Peyer's patch (tissue), 4 donors: ENCODE data around the gene CLEC2D. TPM values are rescaled to one million over a fixed set of nuclear protein-coding genes. Genes with fewer than 3 reads are reported as not detected.
"Not testable (repeated sequence)": the region's sequence is repeated elsewhere in the genome, so short reads cannot be mapped to it uniquely, and the experiment has no call there.

Experiments used
- DNase-seq, 3 donors: peaks; one replicate each; pipeline ENCODE4 v3.0.0-alpha.2; 2017 to 2019
- H3K27ac ChIP-seq, 4 donors: fragments of 200-600 bp; sonication (generic); one replicate each; pipeline ENCODE4 v1.5.1; 2016 to 2019
- H3K27me3 ChIP-seq, 2 donors: fragments of 200-600 bp; sonication (generic); one replicate each; pipeline ENCODE4 v1.5.1; 2019
- H3K36me3 ChIP-seq, 3 donors: fragments of 200-600 bp; sonication (generic); one replicate each; pipeline ENCODE4 v1.5.1; 2016 to 2019
- H3K4me1 ChIP-seq, 4 donors: fragments of 200-600 bp; sonication (generic); one replicate each; pipeline ENCODE4 v1.5.1; 2016 to 2019
- H3K4me3 ChIP-seq, 4 donors: fragments of 200-600 bp; sonication (generic); 1 replicate in 3 of 4; 2 replicates in 1 of 4; pipeline ENCODE4 v1.5.1; 2016 to 2019; ENCODE audit warnings: mild to moderate bottlenecking in 1 of 4
- H3K9me3 ChIP-seq, 4 donors: fragments of 200-600 bp; sonication (generic); one replicate each; pipeline ENCODE4 v1.5.1; 2016 to 2019; ENCODE audit warnings: mild to moderate bottlenecking in 1 of 4
- POLR2A ChIP-seq, 2 donors: fragments of 450-650 bp; IDR thresholded peaks; one replicate each; pipeline ENCODE4 v1.5.1; 2017; ENCODE audit warnings: antibody characterized with exemption in 2 of 2, mild to moderate bottlenecking in 2 of 2, moderate library complexity in 2 of 2
- total RNA-seq, 4 donors: library from RNA; depleted of rRNA; stranded (reverse); fragments of >200 nt; gene quantifications; one replicate each; pipeline ENCODE4 v1.1.0, GENCODE V29; 2016
- TF ChIP-seq, protein P1 (sequence below), 6 experiments: fragments of 450-650 bp in 4 of 6; fragments of 200-600 bp in 2 of 6; sonication (generic) in 1 of 6; IDR thresholded peaks; one replicate each; pipeline ENCODE4 v1.5.1; 2017 to 2019; ENCODE audit warnings: antibody characterized with exemption in 6 of 6, mild to moderate bottlenecking in 3 of 6, moderate library complexity in 1 of 6

CLEC2D gene
- total RNA-seq, 4 donors from 2014 or later, result 6.4 to 140 (median 12.1) TPM

GRCh38 chr12:9692909-9693308, 23.4 kb downstream of the CLEC2D start:
- Histone ChIP-seq H3K36me3 (peaks cover 0 to 39% (median 0%) of the 10 kb centered on the region in 3 donors), H3K4me1 (no peaks in the 10 kb centered on the region), H3K4me3 (no peak overlapping the region), H3K27ac (no peak overlapping the region), H3K9me3 (no peaks in the 10 kb centered on the region), H3K27me3 (no peaks in the 10 kb centered on the region)
- TF ChIP-seq POLR2A (IDR thresholded peaks at IDR 0.05), result no peak
- TF ChIP-seq, protein P1, sequence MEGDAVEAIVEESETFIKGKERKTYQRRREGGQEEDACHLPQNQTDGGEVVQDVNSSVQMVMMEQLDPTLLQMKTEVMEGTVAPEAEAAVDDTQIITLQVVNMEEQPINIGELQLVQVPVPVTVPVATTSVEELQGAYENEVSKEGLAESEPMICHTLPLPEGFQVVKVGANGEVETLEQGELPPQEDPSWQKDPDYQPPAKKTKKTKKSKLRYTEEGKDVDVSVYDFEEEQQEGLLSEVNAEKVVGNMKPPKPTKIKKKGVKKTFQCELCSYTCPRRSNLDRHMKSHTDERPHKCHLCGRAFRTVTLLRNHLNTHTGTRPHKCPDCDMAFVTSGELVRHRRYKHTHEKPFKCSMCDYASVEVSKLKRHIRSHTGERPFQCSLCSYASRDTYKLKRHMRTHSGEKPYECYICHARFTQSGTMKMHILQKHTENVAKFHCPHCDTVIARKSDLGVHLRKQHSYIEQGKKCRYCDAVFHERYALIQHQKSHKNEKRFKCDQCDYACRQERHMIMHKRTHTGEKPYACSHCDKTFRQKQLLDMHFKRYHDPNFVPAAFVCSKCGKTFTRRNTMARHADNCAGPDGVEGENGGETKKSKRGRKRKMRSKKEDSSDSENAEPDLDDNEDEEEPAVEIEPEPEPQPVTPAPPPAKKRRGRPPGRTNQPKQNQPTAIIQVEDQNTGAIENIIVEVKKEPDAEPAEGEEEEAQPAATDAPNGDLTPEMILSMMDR (IDR thresholded peaks at IDR 0.05), result no peak
- no peak for DNase-seq

DNA sequence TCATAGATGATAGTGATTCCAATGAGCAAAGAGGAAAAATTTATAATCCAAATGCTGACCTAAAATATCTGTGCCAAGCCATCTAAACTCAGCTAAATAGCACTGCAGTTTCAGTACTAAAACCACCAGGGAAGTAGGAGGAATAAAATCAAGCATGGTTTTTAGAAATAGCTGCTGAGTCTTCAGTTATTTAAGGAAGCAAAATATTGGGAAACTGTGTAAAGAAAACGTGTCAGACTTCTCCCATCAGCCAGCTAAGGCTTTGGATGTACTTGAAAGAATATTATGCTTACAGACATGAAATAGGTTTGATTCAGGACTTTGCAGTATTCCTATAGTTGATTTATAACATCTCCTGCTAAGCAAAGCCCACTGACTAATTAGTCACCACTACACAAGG, 24.7 kb downstream of the CLEC2D start:
- Histone ChIP-seq H3K4me1 (no peaks in the 10 kb centered on the region), H3K27me3 (no peaks in the 10 kb centered on the region), H3K9me3 (no peaks in the 10 kb centered on the region), H3K36me3 (peaks cover 0 to 26% (median 0%) of the 10 kb centered on the region in 3 donors), H3K27ac (no peak overlapping the region), H3K4me3 (no peak overlapping the region)
- no peak for DNase-seq
- no peak for TF ChIP-seq POLR2A (IDR thresholded peaks at IDR 0.05)
- TF ChIP-seq, protein P1 (IDR thresholded peaks at IDR 0.05), result no peak

DNA sequence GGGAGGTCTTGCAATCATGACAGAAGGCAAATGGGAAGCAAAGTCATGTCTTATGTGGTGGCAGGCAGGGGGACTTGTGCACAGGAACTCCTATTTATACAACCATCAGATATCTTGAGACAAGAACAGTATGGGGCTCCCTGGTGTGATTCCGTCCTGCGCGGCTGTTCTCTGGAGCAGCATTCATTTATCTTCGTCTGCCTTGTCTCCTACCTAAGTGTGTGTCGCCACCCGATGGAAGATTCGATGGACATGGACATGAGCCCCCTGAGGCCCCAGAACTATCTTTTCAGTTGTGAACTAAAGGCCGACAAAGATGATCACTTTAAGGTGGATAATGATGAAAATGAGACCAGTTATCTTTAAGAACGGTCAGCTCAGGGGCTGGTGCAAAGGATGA, 25.6 kb downstream of the CLEC2D start:
- not testable (repeated sequence) for H3K27ac ChIP-seq, DNase-seq, H3K4me1 ChIP-seq, H3K9me3 ChIP-seq, H3K27me3 ChIP-seq, H3K4me3 ChIP-seq
- H3K36me3 ChIP-seq, result peaks cover 0 to 17% (median 0%) of the 10 kb centered on the region in 3 donors

DNA sequence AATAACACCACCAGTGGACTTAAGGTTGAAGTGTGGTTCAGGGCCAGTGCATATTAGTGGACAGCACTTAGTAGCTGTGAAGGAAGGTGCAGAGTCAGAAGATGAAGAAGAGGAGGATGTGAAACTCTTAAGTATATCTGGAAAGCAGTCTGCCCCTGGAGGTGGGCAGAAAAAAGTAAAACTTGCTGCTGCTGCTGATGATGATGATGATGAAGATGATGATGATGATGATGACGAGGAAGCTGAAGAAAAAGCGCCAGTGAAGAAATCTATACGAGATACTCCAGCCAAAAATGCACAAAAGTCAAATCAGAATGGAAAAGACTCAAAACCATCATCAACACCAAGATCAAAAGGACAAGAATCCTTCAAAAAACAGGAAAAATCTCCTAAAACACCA, 26.1 kb downstream of the CLEC2D start:
- not testable (repeated sequence) for H3K4me1 ChIP-seq, H3K27me3 ChIP-seq, DNase-seq, H3K27ac ChIP-seq, H3K4me3 ChIP-seq, H3K9me3 ChIP-seq
- H3K36me3 ChIP-seq, result peaks cover 0 to 16% (median 0%) of the 10 kb centered on the region in 3 donors

GRCh38 chr12:9697619-9698018, 28.1 kb downstream of the CLEC2D start:
- H3K27ac ChIP-seq, result no peak overlapping the region
- no peaks in the 10 kb centered on the region for H3K9me3 ChIP-seq
- peaks cover 0 to 15% (median 0%) of the 10 kb centered on the region in 3 donors for H3K36me3 ChIP-seq
- H3K4me1 ChIP-seq, result peaks cover 0 to 8% (median 0%) of the 10 kb centered on the region in 4 donors
- no peak overlapping the region for H3K4me3 ChIP-seq
- no peak for TF ChIP-seq POLR2A (IDR thresholded peaks at IDR 0.05)
- DNase-seq, result no peak
- H3K27me3 ChIP-seq, result no peaks in the 10 kb centered on the region

GRCh38 chr12:9698681-9699080, 29.2 kb downstream of the CLEC2D start:
- Histone ChIP-seq H3K9me3 (no peaks in the 10 kb centered on the region), H3K27me3 (no peaks in the 10 kb centered on the region), H3K4me1 (peaks cover 0 to 8% (median 0%) of the 10 kb centered on the region in 4 donors), H3K27ac (no peak overlapping the region), H3K4me3 (no peak overlapping the region), H3K36me3 (peaks cover 0 to 9% (median 0%) of the 10 kb centered on the region in 3 donors)
- DNase-seq, result no peak
- TF ChIP-seq, protein P1 (IDR thresholded peaks at IDR 0.05), result no peak
- no peak for TF ChIP-seq POLR2A (IDR thresholded peaks at IDR 0.05)

- peaks cover 0 to 9% (median 0%) of the 10 kb centered on the region in 3 donors for H3K36me3 ChIP-seq
- TF ChIP-seq, protein P1 (IDR thresholded peaks at IDR 0.05), result no peak
- TF ChIP-seq POLR2A (IDR thresholded peaks at IDR 0.05), result no peak
- H3K27ac ChIP-seq, result peak overlapping the region in 1 of 4 donors; percentile 11
- H3K27me3 ChIP-seq, result no peaks in the 10 kb centered on the region
- H3K9me3 ChIP-seq, result no peaks in the 10 kb centered on the region
- DNase-seq, result no peak
- H3K4me1 ChIP-seq, result peaks cover 0 to 8% (median 0%) of the 10 kb centered on the region in 4 donors
- H3K4me3 ChIP-seq, result no peak overlapping the region
These were observed 29.9 kb downstream of the CLEC2D start for GRCh38 chr12:9699269-9699897.
